Measurements from ENCODE around the gene GEN1. TPM values are rescaled to one million over a fixed set of nuclear protein-coding genes. Genes with fewer than 3 reads are reported as not detected.

The GEN1 gene
- polyA plus RNA-seq, 5 donors, result 9.5 to 34.1 (median 20.1) TPM

GRCh38 chr2:17795309-17795708 lies 41.4 kb downstream of the GEN1 start:
- DNase-seq, result no peak

- DNase-seq, result no peak
Measured at GRCh38 chr2:17798338-17798737, 44.4 kb downstream of the GEN1 start.

- no peak for DNase-seq
Measured at GRCh38 chr2:17799301-17800120, 45.6 kb downstream of the GEN1 start.

- peak in 1 of 2 donors; percentile 36 for DNase-seq
Measured at GRCh38 chr2:17800219-17800618, 46.3 kb downstream of the GEN1 start.

- DNase-seq, result no peak
Measured at GRCh38 chr2:17800693-17801458, 46.9 kb downstream of the GEN1 start.

- DNase-seq, result no peak
Measured at GRCh38 chr2:17803497-17803896, 49.6 kb downstream of the GEN1 start.

GRCh38 chr2:17804358-17804757 lies 50.4 kb downstream of the GEN1 start:
- DNase-seq, result no peak

GRCh38 chr2:17805166-17805565 lies 51.2 kb downstream of the GEN1 start:
- no peak for DNase-seq

- DNase-seq, result no peak
Measured at GRCh38 chr2:17805717-17806363, 51.9 kb downstream of the GEN1 start.

- DNase-seq, result no peak
Measured at GRCh38 chr2:17813010-17813741, 59.2 kb downstream of the GEN1 start.

GRCh38 chr2:17813742-17814473 lies 60.0 kb downstream of the GEN1 start:
- DNase-seq, result no peak

- no peak for DNase-seq
Measured at GRCh38 chr2:17814601-17815000, 60.7 kb downstream of the GEN1 start.

GRCh38 chr2:17815468-17816184 lies 61.7 kb downstream of the GEN1 start:
- no peak for DNase-seq

GRCh38 chr2:17816396-17817245 lies 62.7 kb downstream of the GEN1 start, which contains the start of gene MSGN1:
Gene MSGN1 (plus strand): TSS chr2:17816460. CDS start chr2:17816519, 59 bp downstream.
- no peak for DNase-seq

GRCh38 chr2:17818235-17818815 lies 64.4 kb downstream of the GEN1 start:
- DNase-seq, result no peak

GRCh38 chr2:17821080-17821479 lies 67.1 kb downstream of the GEN1 start:
- DNase-seq, result no peak

- no peak for DNase-seq
Measured at GRCh38 chr2:17821535-17822444, 67.9 kb downstream of the GEN1 start.

Data from right lung (tissue), 5 donors.